Osteocyte (in vitro differentiated cells): ENCODE data around the gene NFIX. TPM values are rescaled to one million over a fixed set of nuclear protein-coding genes. Genes with fewer than 3 reads are reported as not detected.

Experiments
- DNase-seq: peaks from one replicate; pipeline ENCODE4 v3.0.0; 2021; ENCODE audit warnings: mixed read lengths; ENCODE audit not compliant: unreplicated experiment; ENCODE audit errors: extremely low spot score
- H3K27ac Mint-ChIP-seq: one replicate; pipeline ENCODE4 v1.8.0; 2021; ENCODE audit warnings: mild to moderate bottlenecking, mixed read lengths; ENCODE audit not compliant: unreplicated experiment
- H3K27me3 Mint-ChIP-seq: one replicate; pipeline ENCODE4 v1.8.0; 2021; ENCODE audit warnings: mixed read lengths; ENCODE audit not compliant: unreplicated experiment
- H3K36me3 Mint-ChIP-seq: one replicate; pipeline ENCODE4 v1.8.0; 2021; ENCODE audit warnings: mixed read lengths; ENCODE audit not compliant: unreplicated experiment
- H3K4me1 Mint-ChIP-seq: one replicate; pipeline ENCODE4 v1.8.0; 2021; ENCODE audit warnings: mixed read lengths; ENCODE audit not compliant: unreplicated experiment
- H3K4me3 Mint-ChIP-seq: one replicate; pipeline ENCODE4 v1.8.0; 2021; ENCODE audit warnings: mild to moderate bottlenecking, moderate library complexity, mixed read lengths; ENCODE audit not compliant: unreplicated experiment
- H3K9me3 Mint-ChIP-seq: one replicate; pipeline ENCODE4 v1.8.0; 2021; ENCODE audit warnings: mixed read lengths; ENCODE audit not compliant: unreplicated experiment
- total RNA-seq: library from RNA; stranded (reverse); gene quantifications from 2 replicates; pipeline ENCODE4 v1.2.1, GENCODE V29; 2021
- TF ChIP-seq, protein P1 (sequence below): fragments of 200-600 bp; sonication (generic); IDR thresholded peaks from 2 replicates; pipeline ENCODE4 v1.5.0; 2021; ENCODE audit warnings: antibody characterized with exemption, mild to moderate bottlenecking, moderate library complexity

NFIX gene
- total RNA-seq, 1 donor from 2014 or later = 87.0 TPM

DNA sequence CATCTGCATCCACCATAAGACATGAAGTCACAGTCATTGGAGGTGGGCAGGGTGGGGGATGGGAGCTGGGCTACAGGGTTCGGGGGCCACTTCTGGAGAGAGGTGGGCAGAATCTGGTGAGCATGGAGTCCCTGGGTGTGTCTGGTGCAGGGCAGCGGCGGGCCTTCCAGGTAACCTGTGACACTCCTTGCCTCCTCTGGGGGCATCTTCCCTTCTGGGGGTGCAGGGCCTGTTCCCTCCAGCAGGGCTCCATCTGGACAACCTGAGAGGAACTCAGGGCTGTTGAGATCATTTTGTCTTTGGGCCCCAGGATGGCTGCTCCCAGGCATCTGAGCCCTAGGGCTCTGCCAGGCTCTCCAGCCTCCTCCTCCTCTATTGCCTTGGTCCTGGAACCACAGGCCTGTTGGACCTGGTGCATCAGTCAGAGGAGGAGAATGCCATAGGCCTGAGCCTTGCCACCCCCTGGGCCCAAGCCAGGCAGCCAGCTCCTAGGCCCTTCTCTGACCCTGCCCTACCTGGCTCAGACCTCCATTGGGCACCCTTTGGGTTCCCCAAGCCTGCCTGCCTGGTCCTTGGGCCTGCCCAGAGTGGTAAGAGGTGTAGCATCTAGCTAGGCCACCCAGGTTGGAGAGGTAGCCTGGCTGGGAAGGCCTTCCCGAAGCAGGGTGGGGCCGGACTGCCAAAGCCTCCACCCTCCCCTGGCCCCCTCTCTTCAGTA lies 94.0 kb downstream of the NFIX start:
- TF ChIP-seq, protein P1, sequence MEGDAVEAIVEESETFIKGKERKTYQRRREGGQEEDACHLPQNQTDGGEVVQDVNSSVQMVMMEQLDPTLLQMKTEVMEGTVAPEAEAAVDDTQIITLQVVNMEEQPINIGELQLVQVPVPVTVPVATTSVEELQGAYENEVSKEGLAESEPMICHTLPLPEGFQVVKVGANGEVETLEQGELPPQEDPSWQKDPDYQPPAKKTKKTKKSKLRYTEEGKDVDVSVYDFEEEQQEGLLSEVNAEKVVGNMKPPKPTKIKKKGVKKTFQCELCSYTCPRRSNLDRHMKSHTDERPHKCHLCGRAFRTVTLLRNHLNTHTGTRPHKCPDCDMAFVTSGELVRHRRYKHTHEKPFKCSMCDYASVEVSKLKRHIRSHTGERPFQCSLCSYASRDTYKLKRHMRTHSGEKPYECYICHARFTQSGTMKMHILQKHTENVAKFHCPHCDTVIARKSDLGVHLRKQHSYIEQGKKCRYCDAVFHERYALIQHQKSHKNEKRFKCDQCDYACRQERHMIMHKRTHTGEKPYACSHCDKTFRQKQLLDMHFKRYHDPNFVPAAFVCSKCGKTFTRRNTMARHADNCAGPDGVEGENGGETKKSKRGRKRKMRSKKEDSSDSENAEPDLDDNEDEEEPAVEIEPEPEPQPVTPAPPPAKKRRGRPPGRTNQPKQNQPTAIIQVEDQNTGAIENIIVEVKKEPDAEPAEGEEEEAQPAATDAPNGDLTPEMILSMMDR = peak; percentile 34
- H3K27me3 Mint-ChIP-seq = peaks cover 8% of the 10 kb centered on the region
- no peaks in the 10 kb centered on the region for H3K9me3 Mint-ChIP-seq
- no peak overlapping the region for H3K4me3 Mint-ChIP-seq
- H3K27ac Mint-ChIP-seq = no peak overlapping the region
- peaks cover 52% of the 10 kb centered on the region for H3K4me1 Mint-ChIP-seq
- peaks cover 14% of the 10 kb centered on the region for H3K36me3 Mint-ChIP-seq
- DNase-seq = no peak

GRCh38 chr19:13089857-13090507 lies 94.7 kb downstream of the NFIX start:
- Mint-ChIP-seq H3K27ac (peak overlapping the region; percentile 64), H3K4me3 (no peak overlapping the region), H3K4me1 (peaks cover 55% of the 10 kb centered on the region), H3K27me3 (peaks cover 8% of the 10 kb centered on the region), H3K9me3 (no peaks in the 10 kb centered on the region), H3K36me3 (peaks cover 11% of the 10 kb centered on the region)
- TF ChIP-seq, protein P1 = no peak
- no peak for DNase-seq

- TF ChIP-seq, protein P1 = no peak
- Mint-ChIP-seq H3K36me3 (peaks cover 6% of the 10 kb centered on the region), H3K27ac (peak overlapping the region; percentile 85), H3K27me3 (peaks cover 7% of the 10 kb centered on the region), H3K9me3 (no peaks in the 10 kb centered on the region), H3K4me3 (no peak overlapping the region), H3K4me1 (peaks cover 54% of the 10 kb centered on the region)
- DNase-seq = no peak
Measured at GRCh38 chr19:13090511-13091231, 95.4 kb downstream of the NFIX start.

- Mint-ChIP-seq H3K4me3 (peak overlapping the region; percentile 56), H3K9me3 (no peaks in the 10 kb centered on the region), H3K36me3 (peaks cover 6% of the 10 kb centered on the region), H3K27me3 (peaks cover 8% of the 10 kb centered on the region), H3K4me1 (peaks cover 52% of the 10 kb centered on the region), H3K27ac (peak overlapping the region; percentile 85)
- peak; percentile 94 for DNase-seq
- TF ChIP-seq, protein P1 = no peak
Measured at GRCh38 chr19:13091400-13092157, 96.3 kb downstream of the NFIX start.
